K562 (cell line): ENCODE results near the gene UBE2D2. TPM values are rescaled to one million over a fixed set of nuclear protein-coding genes. Genes with fewer than 3 reads are reported as not detected.

ENCODE experiments used
- PTRF ChIP-seq: fragments of 450-650 bp; IDR thresholded peaks from 2 replicates; pipeline ENCODE4 v1.6.1; 2016; ENCODE audit warnings: mild to moderate bottlenecking, missing genetic modification characterization, missing compliant biosample characterization
- RBFOX2 ChIP-seq: fragments of 200-400 bp; formaldehyde crosslinking; IDR thresholded peaks from 2 replicates; pipeline ENCODE4 v1.6.1; 2017; ENCODE audit warnings: low read depth, mild to moderate bottlenecking, low read length, moderate library complexity
- ZNF311 ChIP-seq: fragments of 250-450 bp; sonication (Bioruptor Pico); IDR thresholded peaks from 2 replicates; pipeline ENCODE4 v1.4.0; 2020; ENCODE audit warnings: mild to moderate bottlenecking, moderate library complexity
- ZNF77 ChIP-seq: fragments of 250-450 bp; sonication (Bioruptor Pico); IDR thresholded peaks from 2 replicates; pipeline ENCODE4 v1.5.0; 2020
- polyA plus RNA-seq, 8 experiments: library from polyadenylated mRNA; depleted of rRNA in 4 of 8; stranded (reverse) in 5 of 8; unstranded in 3 of 8; fragments of >200 nt; fragmentation: Nextera tagmentation in 2 of 8; fragmentation: Illumina TruSeq in 1 of 8; extraction: Ambion mirVana in 2 of 8; extraction: Trizol in 1 of 8; gene quantifications; 2 replicates each; pipeline versions ENCODE4 v1.2.1 to v1.2.3, GENCODE V29; 2011 to 2014; ENCODE audit warnings: inconsistent platforms in 1 of 8, missing spikeins in 1 of 8
- total RNA-seq, 7 experiments: library from RNA; depleted of rRNA in 6 of 7; stranded (reverse); fragments of >200 nt in 6 of 7; fragmentation: Illumina TruSeq in 2 of 7; extraction: Trizol in 2 of 7; gene quantifications; 2 replicates each; pipeline versions ENCODE4 v1.2.1 to v1.2.3, GENCODE V29; 2011 to 2021; ENCODE audit warnings: low replicate concordance in 1 of 7
- TF ChIP-seq, protein P1 (sequence below): fragments of 450-650 bp; IDR thresholded peaks from 2 replicates; pipeline ENCODE4 v1.6.1; 2016; ENCODE audit warnings: mild to moderate bottlenecking, moderate library complexity
- TF ChIP-seq, protein P2 (sequence below): IDR thresholded peaks from 2 replicates; pipeline ENCODE4 v1.6.1; 2011; ENCODE audit warnings: borderline replicate concordance, low read depth, mild to moderate bottlenecking, moderate library complexity, low read length; ENCODE audit not compliant: insufficient read depth, poor library complexity, severe bottlenecking
- TF ChIP-seq, protein P3 (sequence below): sonication (generic); formaldehyde crosslinking; IDR thresholded peaks from 2 replicates; pipeline ENCODE4 v1.8.0; 2023; ENCODE audit warnings: mild to moderate bottlenecking, missing genetic modification reagents

Gene UBE2D2
- total and polyA plus RNA-seq, 9 of the 15 experiments (the other 6 are each of a cell fraction or from before 2014, with no cell fraction given): 53.6 to 198 (median 122) TPM

DNA sequence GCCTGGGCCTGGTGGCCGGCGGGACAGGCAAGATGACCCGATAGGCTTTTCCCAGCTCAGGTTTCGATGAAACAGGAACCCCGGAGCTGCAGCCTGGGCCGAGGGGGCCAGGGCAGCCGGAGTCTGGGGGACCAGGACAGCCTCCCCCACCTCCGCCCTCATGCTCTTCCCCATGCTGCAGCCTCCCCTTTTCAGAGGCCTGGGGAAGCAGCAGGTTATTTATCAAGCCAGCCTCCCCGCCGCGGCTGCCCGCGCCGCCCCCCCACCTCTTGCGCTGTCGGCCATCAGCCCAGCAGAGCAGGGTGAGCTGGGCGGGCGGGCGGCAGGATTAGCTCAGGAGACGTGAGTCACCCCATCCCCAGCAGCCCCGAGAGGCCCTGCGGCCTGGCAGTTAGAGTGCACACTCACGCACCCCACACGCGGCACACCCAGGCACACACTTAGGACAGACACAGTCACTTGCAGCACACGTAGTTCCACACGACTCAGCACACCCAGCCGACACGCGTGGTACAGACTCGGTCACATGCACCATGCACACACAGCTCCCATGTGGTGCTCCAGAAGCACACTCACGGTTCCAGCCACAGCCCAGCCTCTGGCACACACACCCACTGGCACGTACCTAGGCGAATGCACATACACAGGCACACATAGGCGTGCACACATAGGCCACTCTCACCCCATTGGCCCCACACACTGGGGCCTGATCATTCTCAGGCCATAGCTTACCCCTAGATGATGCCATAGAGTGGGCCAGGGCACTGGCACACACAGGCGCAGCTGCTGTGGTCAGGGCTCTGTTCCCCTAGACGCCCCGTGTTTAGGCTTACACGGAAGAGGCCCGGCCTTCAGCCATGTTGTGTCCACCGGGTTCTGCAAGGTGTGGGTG lies 100.0 kb downstream of the UBE2D2 start (continued):
- TF ChIP-seq, protein P1, sequence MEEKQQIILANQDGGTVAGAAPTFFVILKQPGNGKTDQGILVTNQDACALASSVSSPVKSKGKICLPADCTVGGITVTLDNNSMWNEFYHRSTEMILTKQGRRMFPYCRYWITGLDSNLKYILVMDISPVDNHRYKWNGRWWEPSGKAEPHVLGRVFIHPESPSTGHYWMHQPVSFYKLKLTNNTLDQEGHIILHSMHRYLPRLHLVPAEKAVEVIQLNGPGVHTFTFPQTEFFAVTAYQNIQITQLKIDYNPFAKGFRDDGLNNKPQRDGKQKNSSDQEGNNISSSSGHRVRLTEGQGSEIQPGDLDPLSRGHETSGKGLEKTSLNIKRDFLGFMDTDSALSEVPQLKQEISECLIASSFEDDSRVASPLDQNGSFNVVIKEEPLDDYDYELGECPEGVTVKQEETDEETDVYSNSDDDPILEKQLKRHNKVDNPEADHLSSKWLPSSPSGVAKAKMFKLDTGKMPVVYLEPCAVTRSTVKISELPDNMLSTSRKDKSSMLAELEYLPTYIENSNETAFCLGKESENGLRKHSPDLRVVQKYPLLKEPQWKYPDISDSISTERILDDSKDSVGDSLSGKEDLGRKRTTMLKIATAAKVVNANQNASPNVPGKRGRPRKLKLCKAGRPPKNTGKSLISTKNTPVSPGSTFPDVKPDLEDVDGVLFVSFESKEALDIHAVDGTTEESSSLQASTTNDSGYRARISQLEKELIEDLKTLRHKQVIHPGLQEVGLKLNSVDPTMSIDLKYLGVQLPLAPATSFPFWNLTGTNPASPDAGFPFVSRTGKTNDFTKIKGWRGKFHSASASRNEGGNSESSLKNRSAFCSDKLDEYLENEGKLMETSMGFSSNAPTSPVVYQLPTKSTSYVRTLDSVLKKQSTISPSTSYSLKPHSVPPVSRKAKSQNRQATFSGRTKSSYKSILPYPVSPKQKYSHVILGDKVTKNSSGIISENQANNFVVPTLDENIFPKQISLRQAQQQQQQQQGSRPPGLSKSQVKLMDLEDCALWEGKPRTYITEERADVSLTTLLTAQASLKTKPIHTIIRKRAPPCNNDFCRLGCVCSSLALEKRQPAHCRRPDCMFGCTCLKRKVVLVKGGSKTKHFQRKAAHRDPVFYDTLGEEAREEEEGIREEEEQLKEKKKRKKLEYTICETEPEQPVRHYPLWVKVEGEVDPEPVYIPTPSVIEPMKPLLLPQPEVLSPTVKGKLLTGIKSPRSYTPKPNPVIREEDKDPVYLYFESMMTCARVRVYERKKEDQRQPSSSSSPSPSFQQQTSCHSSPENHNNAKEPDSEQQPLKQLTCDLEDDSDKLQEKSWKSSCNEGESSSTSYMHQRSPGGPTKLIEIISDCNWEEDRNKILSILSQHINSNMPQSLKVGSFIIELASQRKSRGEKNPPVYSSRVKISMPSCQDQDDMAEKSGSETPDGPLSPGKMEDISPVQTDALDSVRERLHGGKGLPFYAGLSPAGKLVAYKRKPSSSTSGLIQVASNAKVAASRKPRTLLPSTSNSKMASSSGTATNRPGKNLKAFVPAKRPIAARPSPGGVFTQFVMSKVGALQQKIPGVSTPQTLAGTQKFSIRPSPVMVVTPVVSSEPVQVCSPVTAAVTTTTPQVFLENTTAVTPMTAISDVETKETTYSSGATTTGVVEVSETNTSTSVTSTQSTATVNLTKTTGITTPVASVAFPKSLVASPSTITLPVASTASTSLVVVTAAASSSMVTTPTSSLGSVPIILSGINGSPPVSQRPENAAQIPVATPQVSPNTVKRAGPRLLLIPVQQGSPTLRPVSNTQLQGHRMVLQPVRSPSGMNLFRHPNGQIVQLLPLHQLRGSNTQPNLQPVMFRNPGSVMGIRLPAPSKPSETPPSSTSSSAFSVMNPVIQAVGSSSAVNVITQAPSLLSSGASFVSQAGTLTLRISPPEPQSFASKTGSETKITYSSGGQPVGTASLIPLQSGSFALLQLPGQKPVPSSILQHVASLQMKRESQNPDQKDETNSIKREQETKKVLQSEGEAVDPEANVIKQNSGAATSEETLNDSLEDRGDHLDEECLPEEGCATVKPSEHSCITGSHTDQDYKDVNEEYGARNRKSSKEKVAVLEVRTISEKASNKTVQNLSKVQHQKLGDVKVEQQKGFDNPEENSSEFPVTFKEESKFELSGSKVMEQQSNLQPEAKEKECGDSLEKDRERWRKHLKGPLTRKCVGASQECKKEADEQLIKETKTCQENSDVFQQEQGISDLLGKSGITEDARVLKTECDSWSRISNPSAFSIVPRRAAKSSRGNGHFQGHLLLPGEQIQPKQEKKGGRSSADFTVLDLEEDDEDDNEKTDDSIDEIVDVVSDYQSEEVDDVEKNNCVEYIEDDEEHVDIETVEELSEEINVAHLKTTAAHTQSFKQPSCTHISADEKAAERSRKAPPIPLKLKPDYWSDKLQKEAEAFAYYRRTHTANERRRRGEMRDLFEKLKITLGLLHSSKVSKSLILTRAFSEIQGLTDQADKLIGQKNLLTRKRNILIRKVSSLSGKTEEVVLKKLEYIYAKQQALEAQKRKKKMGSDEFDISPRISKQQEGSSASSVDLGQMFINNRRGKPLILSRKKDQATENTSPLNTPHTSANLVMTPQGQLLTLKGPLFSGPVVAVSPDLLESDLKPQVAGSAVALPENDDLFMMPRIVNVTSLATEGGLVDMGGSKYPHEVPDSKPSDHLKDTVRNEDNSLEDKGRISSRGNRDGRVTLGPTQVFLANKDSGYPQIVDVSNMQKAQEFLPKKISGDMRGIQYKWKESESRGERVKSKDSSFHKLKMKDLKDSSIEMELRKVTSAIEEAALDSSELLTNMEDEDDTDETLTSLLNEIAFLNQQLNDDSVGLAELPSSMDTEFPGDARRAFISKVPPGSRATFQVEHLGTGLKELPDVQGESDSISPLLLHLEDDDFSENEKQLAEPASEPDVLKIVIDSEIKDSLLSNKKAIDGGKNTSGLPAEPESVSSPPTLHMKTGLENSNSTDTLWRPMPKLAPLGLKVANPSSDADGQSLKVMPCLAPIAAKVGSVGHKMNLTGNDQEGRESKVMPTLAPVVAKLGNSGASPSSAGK: no peak; the same call in 1 of the 2 replicates
- TF ChIP-seq RBFOX2 (peak; percentile 74), ZNF77 (CRISPR knock-in tag) (no peak), PTRF (tag) (no peak), ZNF311 (CRISPR knock-in tag) (no peak; the same call in 1 of the 2 replicates)
- TF ChIP-seq, protein P2, sequence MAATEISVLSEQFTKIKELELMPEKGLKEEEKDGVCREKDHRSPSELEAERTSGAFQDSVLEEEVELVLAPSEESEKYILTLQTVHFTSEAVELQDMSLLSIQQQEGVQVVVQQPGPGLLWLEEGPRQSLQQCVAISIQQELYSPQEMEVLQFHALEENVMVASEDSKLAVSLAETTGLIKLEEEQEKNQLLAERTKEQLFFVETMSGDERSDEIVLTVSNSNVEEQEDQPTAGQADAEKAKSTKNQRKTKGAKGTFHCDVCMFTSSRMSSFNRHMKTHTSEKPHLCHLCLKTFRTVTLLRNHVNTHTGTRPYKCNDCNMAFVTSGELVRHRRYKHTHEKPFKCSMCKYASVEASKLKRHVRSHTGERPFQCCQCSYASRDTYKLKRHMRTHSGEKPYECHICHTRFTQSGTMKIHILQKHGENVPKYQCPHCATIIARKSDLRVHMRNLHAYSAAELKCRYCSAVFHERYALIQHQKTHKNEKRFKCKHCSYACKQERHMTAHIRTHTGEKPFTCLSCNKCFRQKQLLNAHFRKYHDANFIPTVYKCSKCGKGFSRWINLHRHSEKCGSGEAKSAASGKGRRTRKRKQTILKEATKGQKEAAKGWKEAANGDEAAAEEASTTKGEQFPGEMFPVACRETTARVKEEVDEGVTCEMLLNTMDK: no peak
- TF ChIP-seq, protein P3, sequence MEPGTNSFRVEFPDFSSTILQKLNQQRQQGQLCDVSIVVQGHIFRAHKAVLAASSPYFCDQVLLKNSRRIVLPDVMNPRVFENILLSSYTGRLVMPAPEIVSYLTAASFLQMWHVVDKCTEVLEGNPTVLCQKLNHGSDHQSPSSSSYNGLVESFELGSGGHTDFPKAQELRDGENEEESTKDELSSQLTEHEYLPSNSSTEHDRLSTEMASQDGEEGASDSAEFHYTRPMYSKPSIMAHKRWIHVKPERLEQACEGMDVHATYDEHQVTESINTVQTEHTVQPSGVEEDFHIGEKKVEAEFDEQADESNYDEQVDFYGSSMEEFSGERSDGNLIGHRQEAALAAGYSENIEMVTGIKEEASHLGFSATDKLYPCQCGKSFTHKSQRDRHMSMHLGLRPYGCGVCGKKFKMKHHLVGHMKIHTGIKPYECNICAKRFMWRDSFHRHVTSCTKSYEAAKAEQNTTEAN (CRISPR knock-in tag): peak; percentile 98
